MM.1S (cell line): ENCODE results near the gene DNPH1.

ENCODE experiments used
- DNase-seq: peaks from one replicate; pipeline ENCODE4 v3.0.0-alpha.2; 2015
- H2AFZ ChIP-seq: fragments of 300-600 bp; sonication (generic); 2 replicates; pipeline ENCODE4 v1.6.0; 2016; ENCODE audit warnings: antibody characterized with exemption, low read length
- H3F3A ChIP-seq: fragments of 300-600 bp; sonication (generic); 2 replicates; pipeline ENCODE4 v1.6.1; 2016; ENCODE audit warnings: mild to moderate bottlenecking, antibody characterized with exemption, low read length, moderate library complexity, mixed read lengths; ENCODE audit not compliant: insufficient read depth
- H3K27ac ChIP-seq: fragments of 300-600 bp; sonication (generic); 2 replicates; pipeline ENCODE4 v1.5.1; 2016; ENCODE audit warnings: mild to moderate bottlenecking, low read length
- H3K27me3 ChIP-seq: fragments of 300-600 bp; sonication (generic); replicated peaks from 2 replicates; pipeline ENCODE4 v1.6.0; 2016; ENCODE audit warnings: low read length; ENCODE audit not compliant: insufficient read depth
- H3K36me3 ChIP-seq: fragments of 300-600 bp; sonication (generic); replicated peaks from 2 replicates; pipeline ENCODE4 v1.6.1; 2016; ENCODE audit warnings: mild to moderate bottlenecking, low read length, mixed read lengths; ENCODE audit not compliant: insufficient read depth
- H3K4me1 ChIP-seq: fragments of 300-600 bp; sonication (generic); 2 replicates; pipeline ENCODE4 v1.6.1; 2016; ENCODE audit warnings: low read length, mixed read lengths
- H3K4me2 ChIP-seq: fragments of 300-600 bp; sonication (generic); 2 replicates; pipeline ENCODE4 v1.6.0; 2016; ENCODE audit warnings: low read depth, low read length
- H3K4me3 ChIP-seq: fragments of 300-600 bp; sonication (generic); 2 replicates; pipeline ENCODE4 v1.5.1; 2016; ENCODE audit warnings: low read length, mixed read lengths
- H3K79me2 ChIP-seq: fragments of 300-600 bp; sonication (generic); 2 replicates; pipeline ENCODE4 v1.6.1; 2016; ENCODE audit warnings: mixed run types, low read length, mixed read lengths
- H3K9ac ChIP-seq: fragments of 300-600 bp; sonication (generic); 2 replicates; pipeline ENCODE4 v1.6.1; 2016; ENCODE audit warnings: low read length, mixed read lengths
- H3K9me2 ChIP-seq: fragments of 300-600 bp; sonication (generic); replicated peaks from 2 replicates; pipeline ENCODE4 v1.6.1; 2016; ENCODE audit warnings: mild to moderate bottlenecking, low read length, mixed read lengths; ENCODE audit not compliant: insufficient read depth
- H3K9me3 ChIP-seq: fragments of 300-600 bp; sonication (generic); replicated peaks from 2 replicates; pipeline ENCODE4 v1.6.1; 2016; ENCODE audit warnings: mild to moderate bottlenecking, low read length, mixed read lengths; ENCODE audit not compliant: insufficient read depth
- H4K20me1 ChIP-seq: fragments of 300-600 bp; sonication (generic); 2 replicates; pipeline ENCODE4 v1.6.1; 2016; ENCODE audit warnings: mild to moderate bottlenecking, low read length, moderate library complexity, mixed read lengths; ENCODE audit not compliant: insufficient read depth
- EZH2 ChIP-seq: fragments of 300-600 bp; sonication (generic); optimal IDR thresholded peaks from 2 replicates; pipeline ENCODE3; 2017; ENCODE audit warnings: low read depth, mild to moderate bottlenecking, antibody characterized with exemption, low read length, mixed read lengths
- EZH2phosphoT487 ChIP-seq: fragments of 300-600 bp; sonication (generic); IDR thresholded peaks from 2 replicates; pipeline ENCODE4 v1.6.1; 2018; ENCODE audit warnings: antibody characterized with exemption, low read length
- TF ChIP-seq, protein P1 (sequence below): fragments of 300-600 bp; sonication (generic); IDR thresholded peaks from 2 replicates; pipeline ENCODE4 v1.5.1; 2016; ENCODE audit warnings: antibody characterized with exemption, low read length, mixed read lengths

Gene DNPH1, protein sequence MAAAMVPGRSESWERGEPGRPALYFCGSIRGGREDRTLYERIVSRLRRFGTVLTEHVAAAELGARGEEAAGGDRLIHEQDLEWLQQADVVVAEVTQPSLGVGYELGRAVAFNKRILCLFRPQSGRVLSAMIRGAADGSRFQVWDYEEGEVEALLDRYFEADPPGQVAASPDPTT

DNA sequence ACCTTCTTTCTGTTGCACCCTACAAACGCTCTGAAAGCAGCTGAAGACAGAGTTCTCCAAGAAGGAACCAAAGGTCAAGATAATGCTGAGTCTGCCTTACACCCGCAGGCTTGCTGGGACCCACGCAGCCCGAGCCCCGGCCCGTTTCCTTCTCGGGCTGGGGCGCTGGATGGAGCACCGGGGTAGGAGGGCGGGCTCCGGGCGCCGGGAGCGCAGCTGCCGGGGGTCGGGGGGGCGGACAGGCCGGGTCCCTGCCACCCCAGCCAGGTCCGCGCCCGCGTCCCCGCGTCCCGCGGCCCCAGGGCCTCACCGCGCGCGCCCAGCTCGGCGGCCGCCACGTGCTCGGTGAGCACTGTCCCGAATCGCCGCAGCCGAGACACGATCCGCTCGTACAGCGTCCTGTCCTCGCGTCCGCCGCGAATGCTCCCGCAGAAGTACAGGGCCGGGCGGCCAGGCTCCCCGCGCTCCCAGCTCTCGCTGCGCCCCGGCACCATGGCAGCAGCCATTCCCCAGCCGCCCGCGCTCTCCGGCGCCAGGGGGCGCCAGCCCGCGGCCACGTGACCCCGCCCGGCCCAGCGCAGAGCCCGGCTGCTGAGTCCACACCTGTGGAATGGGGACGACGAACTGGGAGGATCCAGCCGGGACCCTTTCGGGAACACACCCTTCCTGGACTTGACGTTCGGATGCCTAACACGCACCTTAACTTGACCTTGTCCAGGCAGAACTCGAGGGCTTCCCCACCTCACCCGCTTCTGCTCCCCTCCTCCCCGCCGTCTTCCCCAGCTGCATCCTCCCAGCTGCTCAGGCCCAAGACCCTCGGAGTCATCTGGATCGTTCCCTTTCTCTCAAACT is at the start of gene DNPH1:
Gene DNPH1 (minus strand): TSS at position 531 of the 852 bp plus-strand sequence. CDS start 25 bp downstream, at position 506.
- TF ChIP-seq, protein P1, sequence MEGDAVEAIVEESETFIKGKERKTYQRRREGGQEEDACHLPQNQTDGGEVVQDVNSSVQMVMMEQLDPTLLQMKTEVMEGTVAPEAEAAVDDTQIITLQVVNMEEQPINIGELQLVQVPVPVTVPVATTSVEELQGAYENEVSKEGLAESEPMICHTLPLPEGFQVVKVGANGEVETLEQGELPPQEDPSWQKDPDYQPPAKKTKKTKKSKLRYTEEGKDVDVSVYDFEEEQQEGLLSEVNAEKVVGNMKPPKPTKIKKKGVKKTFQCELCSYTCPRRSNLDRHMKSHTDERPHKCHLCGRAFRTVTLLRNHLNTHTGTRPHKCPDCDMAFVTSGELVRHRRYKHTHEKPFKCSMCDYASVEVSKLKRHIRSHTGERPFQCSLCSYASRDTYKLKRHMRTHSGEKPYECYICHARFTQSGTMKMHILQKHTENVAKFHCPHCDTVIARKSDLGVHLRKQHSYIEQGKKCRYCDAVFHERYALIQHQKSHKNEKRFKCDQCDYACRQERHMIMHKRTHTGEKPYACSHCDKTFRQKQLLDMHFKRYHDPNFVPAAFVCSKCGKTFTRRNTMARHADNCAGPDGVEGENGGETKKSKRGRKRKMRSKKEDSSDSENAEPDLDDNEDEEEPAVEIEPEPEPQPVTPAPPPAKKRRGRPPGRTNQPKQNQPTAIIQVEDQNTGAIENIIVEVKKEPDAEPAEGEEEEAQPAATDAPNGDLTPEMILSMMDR: peak; percentile 85
- no peak for TF ChIP-seq EZH2
- Histone ChIP-seq H3K4me1 (peaks cover 23% of the 10 kb centered on the region), H3K27ac (peak within 1 kb of the TSS; percentile 42; the same call in 1 of the 2 replicates), H3K9me3 (no peaks in the 10 kb centered on the region), H2AFZ (peak within 1 kb of the TSS; percentile 86), H3K36me3 (no peaks in the 10 kb centered on the region), H4K20me1 (no peaks in the 10 kb centered on the region), H3K9ac (peak within 1 kb of the TSS; percentile 86), H3F3A (peaks cover 10% of the 10 kb centered on the region; the same call in 1 of the 2 replicates), H3K4me3 (peak within 1 kb of the TSS; percentile 82), H3K27me3 (no peaks in the 10 kb centered on the region), H3K79me2 (peaks cover 28% of the 10 kb centered on the region), H3K4me2 (peak within 1 kb of the TSS; percentile 70), H3K9me2 (no peaks in the 10 kb centered on the region)
- DNase-seq: peak; percentile 70

DNA sequence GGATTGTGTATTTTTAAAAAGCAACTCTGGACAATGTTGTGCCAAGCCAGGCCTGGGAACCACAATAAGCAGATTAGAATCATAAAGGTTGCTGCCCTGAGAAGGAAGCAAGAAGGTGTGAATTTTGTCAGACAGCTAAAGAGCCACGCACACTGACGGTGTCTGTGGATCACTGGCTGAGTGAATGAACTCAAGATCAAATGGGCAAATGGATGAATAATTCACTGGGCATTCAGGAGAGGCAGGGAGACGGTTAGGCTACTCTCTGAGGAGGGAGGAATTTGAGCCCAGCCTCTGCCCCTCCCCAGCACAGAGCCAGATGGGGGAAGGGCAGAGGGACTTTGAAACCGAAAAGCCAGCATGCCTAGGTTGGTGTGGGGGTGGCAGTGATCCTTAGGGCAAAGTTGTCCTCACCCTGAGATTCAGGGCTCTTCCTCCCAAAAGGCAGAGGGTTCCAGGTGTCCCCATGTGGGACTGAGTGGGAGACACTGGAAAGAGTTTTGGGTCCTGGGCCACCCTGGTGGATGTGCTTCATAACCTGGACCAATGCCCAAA is 49.3 kb upstream of the DNPH1 start:
- TF ChIP-seq, protein P1: no peak
- no peak for TF ChIP-seq EZH2
- no peak for TF ChIP-seq EZH2phosphoT487
- no peaks in the 10 kb centered on the region for H4K20me1 ChIP-seq
- no peak overlapping the region for H3K9ac ChIP-seq
- H3K4me1 ChIP-seq: no peaks in the 10 kb centered on the region
- no peaks in the 10 kb centered on the region for H3K79me2 ChIP-seq
- no peaks in the 10 kb centered on the region for H3K9me3 ChIP-seq
- no peaks in the 10 kb centered on the region for H3K9me2 ChIP-seq
- H3K27me3 ChIP-seq: peaks cover 47% of the 10 kb centered on the region
- no peak overlapping the region for H3K4me2 ChIP-seq
- no peak overlapping the region for H3K4me3 ChIP-seq
- H3F3A ChIP-seq: no peaks in the 10 kb centered on the region
- H2AFZ ChIP-seq: no peak overlapping the region
- no peaks in the 10 kb centered on the region for H3K36me3 ChIP-seq
- no peak for DNase-seq
- H3K27ac ChIP-seq: no peak overlapping the region

DNA sequence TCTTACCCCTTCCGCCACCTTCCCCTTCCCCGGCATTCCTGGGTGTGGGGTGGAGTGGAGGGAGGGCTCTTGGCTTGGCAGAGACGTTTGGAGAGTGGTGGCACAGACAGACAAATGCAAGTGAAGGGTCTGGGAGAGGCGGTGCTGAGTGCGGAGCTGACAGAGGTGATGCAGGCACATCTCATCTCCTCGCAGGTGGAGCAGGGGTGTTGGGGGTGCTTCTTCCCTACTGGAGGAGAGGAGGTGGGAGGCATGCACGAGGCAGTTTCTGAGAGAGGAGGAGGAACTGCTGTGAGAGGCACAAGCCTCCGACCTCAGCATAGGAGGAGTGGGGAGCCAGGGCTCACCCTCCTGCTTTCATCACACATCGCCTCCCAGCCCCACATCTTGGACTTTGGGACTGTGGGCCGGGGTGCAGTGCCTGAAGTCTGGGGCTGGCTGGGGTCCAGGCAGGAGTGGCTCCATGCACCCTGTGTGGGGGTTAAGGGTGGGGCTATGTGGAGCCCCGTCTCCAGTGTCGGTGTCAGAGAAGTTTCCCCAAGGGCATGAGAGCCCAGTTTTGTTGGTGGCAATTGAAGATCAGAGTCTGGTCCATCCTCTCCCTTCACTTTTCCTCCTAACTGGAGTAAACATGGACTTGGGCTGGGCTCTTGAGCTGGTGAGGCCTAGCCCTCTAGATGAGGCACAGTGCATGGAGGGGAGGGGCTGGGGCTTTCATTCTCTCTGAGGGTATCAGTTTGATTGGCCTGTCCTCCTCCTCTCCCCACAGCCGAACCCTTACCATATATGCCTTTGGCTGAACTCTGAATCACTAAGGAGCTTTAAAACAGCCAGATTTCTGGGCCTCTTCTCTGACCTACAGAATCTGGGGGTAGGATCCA is 48.6 kb upstream of the DNPH1 start:
- H3K27me3 ChIP-seq: peaks cover 47% of the 10 kb centered on the region
- no peak overlapping the region for H2AFZ ChIP-seq

More for the DNA sequence above, 48.6 kb upstream of the DNPH1 start:
- TF ChIP-seq EZH2 (no peak), EZH2phosphoT487 (no peak)
- TF ChIP-seq, protein P1: no peak
- H3K79me2 ChIP-seq: no peaks in the 10 kb centered on the region
- H3F3A ChIP-seq: no peaks in the 10 kb centered on the region
- H3K4me2 ChIP-seq: no peak overlapping the region
- H3K9me3 ChIP-seq: no peaks in the 10 kb centered on the region
- no peaks in the 10 kb centered on the region for H3K9me2 ChIP-seq
- no peak overlapping the region for H3K9ac ChIP-seq
- DNase-seq: no peak
- H4K20me1 ChIP-seq: no peaks in the 10 kb centered on the region
- H3K27ac ChIP-seq: no peak overlapping the region
- no peaks in the 10 kb centered on the region for H3K36me3 ChIP-seq
- no peak overlapping the region for H3K4me3 ChIP-seq
- no peaks in the 10 kb centered on the region for H3K4me1 ChIP-seq
